Measurements from ENCODE around the gene KIAA1755. TPM values are rescaled to one million over a fixed set of nuclear protein-coding genes. Genes with fewer than 3 reads are reported as not detected.

KIAA1755 gene
- total and polyA plus RNA-seq, 2 donors (not counting 1 experiment from before 2014, with no cell fraction given): not detected

DNA sequence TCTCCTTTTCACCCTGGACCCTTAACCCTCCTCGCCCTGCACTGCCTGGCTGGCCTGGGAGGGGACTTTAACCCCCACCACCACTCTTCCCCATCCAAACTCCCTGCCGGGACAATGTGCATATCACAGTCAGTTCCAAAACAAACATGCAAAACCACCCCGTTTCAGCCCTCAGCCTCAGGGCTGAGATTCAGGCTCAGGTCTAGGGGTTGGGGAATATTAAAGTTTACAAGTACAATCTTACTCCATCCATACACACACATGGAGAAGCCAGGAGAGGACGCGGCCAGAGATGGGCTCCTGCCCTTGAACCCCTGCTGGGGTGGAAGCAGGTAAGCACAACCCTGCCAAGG lies 534 bp downstream of the KIAA1755 start:
- no peak overlapping the region for H3K4me2 ChIP-seq (replicated peaks; ENCODE audit: low read depth, low read length, poor library complexity, severe bottlenecking)
- Mint-ChIP-seq H3K27ac (no peak overlapping the region), H3K4me3 (no peak overlapping the region), H3K9me3 (ENCODE audit: insufficient read depth) (no peaks in the 10 kb centered on the region), H3K27me3 (peaks cover 65% of the 10 kb centered on the region), H3K4me1 (peaks cover 5% of the 10 kb centered on the region)
- H2AFZ ChIP-seq (ENCODE audit: insufficient read depth, low read depth, low read length, poor library complexity, severe bottlenecking): no peak overlapping the region
- H3K4me3 ChIP-seq (ENCODE audit: control extremely low read depth in 1 of 5, extremely low read depth in 1 of 5, insufficient read depth in 1 of 5, low read depth in 2 of 5, low read length in 4 of 5): no peak overlapping the region
- TF ChIP-seq CTCF (IDR thresholded peaks at IDR 0.05) (no peak), EZH2 (IDR thresholded peaks at IDR 0.05; ENCODE audit: borderline replicate concordance, insufficient read depth, low read depth, low read length, poor library complexity, severe bottlenecking) (no peak)
- H3K36me3 ChIP-seq (replicated peaks in 1 of 2; ENCODE audit: control extremely low read depth in 1 of 2, control insufficient read depth in 1 of 2, extremely low read depth in 1 of 2, insufficient read depth in 2 of 2, low read length in 1 of 2): no peaks in the 10 kb centered on the region
- DNase-seq: no peak
- no peak for ATAC-seq (ENCODE audit: low read depth)
- no peaks in the 10 kb centered on the region for H3K79me2 ChIP-seq (ENCODE audit: control insufficient read depth, insufficient read depth, low read length)
- no peak overlapping the region for H3K9ac ChIP-seq (ENCODE audit: low read length)
- ChIA-PET POLR2A (no interaction called here), CTCF (no interaction called here)
- no peaks in the 10 kb centered on the region for H4K20me1 ChIP-seq (ENCODE audit: control insufficient read depth, insufficient read depth, low read length, poor library complexity, severe bottlenecking)
- peaks cover 0 to 5% (median 0%) of the 10 kb centered on the region in 3 donors for H3K9me3 ChIP-seq (ENCODE audit: control extremely low read depth in 1 of 3, control insufficient read depth in 2 of 3, insufficient read depth in 1 of 3, low read length in 2 of 3)
- H3K27ac ChIP-seq (ENCODE audit: low read length in 2 of 2): no peak overlapping the region
- no peaks in the 10 kb centered on the region for H3K4me1 ChIP-seq (ENCODE audit: control insufficient read depth in 2 of 2, insufficient read depth in 2 of 2, low read length in 2 of 2)
- 72% methylated on average over 2 of the region's 5 CpGs for WGBS (ENCODE audit: insufficient coverage)
- intact Hi-C loops (cut with micrococcal nuclease): no loop called here
- H3K27me3 ChIP-seq (replicated peaks in 1 of 4; ENCODE audit: control extremely low read depth in 1 of 4, control insufficient read depth in 3 of 4, insufficient read depth in 4 of 4, low read length in 3 of 4): peaks cover 0 to 34% (median 19%) of the 10 kb centered on the region in 4 experiments

DNA sequence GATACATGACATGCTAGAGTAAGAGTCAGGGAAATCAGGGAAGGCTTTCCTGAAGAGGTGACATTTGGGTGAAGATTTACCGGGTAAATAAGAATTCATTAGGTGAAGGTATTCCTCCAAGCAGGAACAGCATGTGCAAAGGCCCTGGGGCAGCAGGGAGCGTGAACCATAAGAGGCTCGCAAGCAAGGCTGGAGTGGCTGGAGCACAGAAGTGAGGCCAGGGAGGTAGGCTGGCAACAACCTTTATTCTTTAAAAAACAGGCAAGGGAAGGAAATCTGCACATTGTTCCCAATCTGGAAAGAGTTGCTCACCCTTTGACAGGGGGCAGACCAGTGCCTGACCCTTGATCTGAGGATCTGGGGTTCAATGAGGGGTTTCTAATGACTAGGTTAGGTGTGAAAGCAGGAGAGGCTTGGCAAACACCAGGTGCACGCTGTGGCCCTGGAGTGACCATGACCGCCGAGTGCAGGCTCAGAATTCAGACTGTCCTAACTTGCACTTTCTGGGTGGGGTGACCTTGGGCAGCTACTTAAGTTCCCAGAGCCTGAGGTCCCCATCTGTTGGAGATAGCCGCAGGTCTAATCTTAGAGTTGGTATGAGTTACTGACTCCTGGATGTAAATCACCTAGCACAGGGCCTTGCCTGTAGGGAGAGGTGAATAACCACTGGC lies 1.9 kb downstream of the KIAA1755 start:
- intact Hi-C loops (cut with micrococcal nuclease): no loop called here
- Histone ChIP-seq H4K20me1 (ENCODE audit: control insufficient read depth, insufficient read depth, low read length, poor library complexity, severe bottlenecking) (no peaks in the 10 kb centered on the region), H3K4me1 (ENCODE audit: control insufficient read depth in 2 of 2, insufficient read depth in 2 of 2, low read length in 2 of 2) (no peaks in the 10 kb centered on the region), H3K27ac (ENCODE audit: low read length in 2 of 2) (no peak overlapping the region), H3K36me3 (replicated peaks in 1 of 2; ENCODE audit: control extremely low read depth in 1 of 2, control insufficient read depth in 1 of 2, extremely low read depth in 1 of 2, insufficient read depth in 2 of 2, low read length in 1 of 2) (no peaks in the 10 kb centered on the region), H3K27me3 (replicated peaks in 1 of 4; ENCODE audit: control extremely low read depth in 1 of 4, control insufficient read depth in 3 of 4, insufficient read depth in 4 of 4, low read length in 3 of 4) (peaks cover 0 to 34% (median 19%) of the 10 kb centered on the region in 4 experiments), H3K4me3 (ENCODE audit: control extremely low read depth in 1 of 5, extremely low read depth in 1 of 5, insufficient read depth in 1 of 5, low read depth in 2 of 5, low read length in 4 of 5) (no peak overlapping the region), H3K9me3 (ENCODE audit: control extremely low read depth in 1 of 3, control insufficient read depth in 2 of 3, insufficient read depth in 1 of 3, low read length in 2 of 3) (peaks cover 0 to 5% (median 0%) of the 10 kb centered on the region in 3 donors), H3K79me2 (ENCODE audit: control insufficient read depth, insufficient read depth, low read length) (no peaks in the 10 kb centered on the region), H3K4me2 (replicated peaks; ENCODE audit: low read depth, low read length, poor library complexity, severe bottlenecking) (no peak overlapping the region), H2AFZ (ENCODE audit: insufficient read depth, low read depth, low read length, poor library complexity, severe bottlenecking) (no peak overlapping the region), H3K9ac (ENCODE audit: low read length) (no peak overlapping the region)
- H3K27me3 Mint-ChIP-seq: peaks cover 57% of the 10 kb centered on the region
- CTCF ChIA-PET: no interaction called here
- DNase-seq: no peak
- H3K9me3 Mint-ChIP-seq (ENCODE audit: insufficient read depth): no peaks in the 10 kb centered on the region
- no peak for ATAC-seq (ENCODE audit: low read depth)
- POLR2A ChIA-PET: no interaction called here
- no peak overlapping the region for H3K4me3 Mint-ChIP-seq
- no peak overlapping the region for H3K27ac Mint-ChIP-seq
- peaks cover 5% of the 10 kb centered on the region for H3K4me1 Mint-ChIP-seq
- TF ChIP-seq CTCF (IDR thresholded peaks at IDR 0.05) (no peak), EZH2 (IDR thresholded peaks at IDR 0.05; ENCODE audit: borderline replicate concordance, insufficient read depth, low read depth, low read length, poor library complexity, severe bottlenecking) (no peak)
- 93% methylated on average over 6 of the region's 7 CpGs for WGBS (ENCODE audit: insufficient coverage)
